GM12892 (cell line): ENCODE data around the gene KLHL1.

Source experiments
- POLR2A ChIP-seq: IDR thresholded peaks from 2 replicates; pipeline ENCODE4 v1.6.1; 2011; ENCODE audit warnings: low read depth, low read length, control low read depth
- POLR2AphosphoS5 ChIP-seq: IDR thresholded peaks from 2 replicates; pipeline ENCODE4 v1.6.1; 2011; ENCODE audit warnings: low read depth, low read length, control low read depth

- TF ChIP-seq POLR2A, result no peak
- no peak for TF ChIP-seq POLR2AphosphoS5
Measured at GRCh38 chr13:70087247-70087646, 21.0 kb downstream of the KLHL1 start.
